OCI-LY3 (cell line): ENCODE results near the gene CORO2B.

Experiments
- H2AFZ ChIP-seq: fragments of 200-600, 300-600 bp; shearing (Covaris generic); 2 replicates; pipeline ENCODE4 v1.6.0; 2014; ENCODE audit warnings: antibody characterized with exemption, low read depth, low read length
- H3K27ac ChIP-seq: fragments of 200-600, 300-600 bp; sonication (generic); 2 replicates; pipeline ENCODE4 v1.5.1; 2014; ENCODE audit warnings: mild to moderate bottlenecking, low read length, moderate library complexity, mixed read lengths
- H3K27me3 ChIP-seq: fragments of 200-600, 300-600 bp; sonication (generic); 2 replicates; pipeline ENCODE4 v1.6.1; 2014; ENCODE audit warnings: low read depth, low read length, mixed read lengths
- H3K36me3 ChIP-seq: fragments of 200-600, 300-600 bp; sonication (generic); replicated peaks from 2 replicates; pipeline ENCODE3; 2014; ENCODE audit warnings: low read depth, low read length, mixed read lengths
- H3K4me1 ChIP-seq: fragments of 300-600, 200-600 bp; sonication (generic); 2 replicates; pipeline ENCODE4 v1.6.1; 2014; ENCODE audit warnings: low read length, mixed read lengths
- H3K4me2 ChIP-seq: fragments of 200-600, 300-600 bp; sonication (generic); 2 replicates; pipeline ENCODE4 v1.6.1; 2014; ENCODE audit warnings: low read length, mixed read lengths
- H3K4me3 ChIP-seq: fragments of 300-600, 200-600 bp; sonication (generic); 2 replicates; pipeline ENCODE4 v1.5.1; 2014; ENCODE audit warnings: antibody characterized with exemption, mild to moderate bottlenecking, low read length, moderate library complexity
- H3K79me2 ChIP-seq: fragments of 300-600, 200-600 bp; shearing (Covaris generic); 2 replicates; pipeline ENCODE4 v1.6.1; 2014; ENCODE audit warnings: mild to moderate bottlenecking, low read length, mixed read lengths
- H3K9ac ChIP-seq: fragments of 300-600, 200-600 bp; shearing (Covaris generic); 2 replicates; pipeline ENCODE4 v1.6.0; 2014; ENCODE audit warnings: mild to moderate bottlenecking, low read length, moderate library complexity
- H3K9me3 ChIP-seq: fragments of 200-600, 300-600 bp; shearing (Covaris generic); 2 replicates; pipeline ENCODE4 v1.6.1; 2014; ENCODE audit warnings: low read length, mixed read lengths; ENCODE audit not compliant: insufficient read depth
- H4K20me1 ChIP-seq: fragments of 200-600, 300-600 bp; sonication (generic); 2 replicates; pipeline ENCODE4 v1.6.1; 2016; ENCODE audit warnings: low read length, mixed read lengths; ENCODE audit not compliant: insufficient read depth
- EZH2phosphoT487 ChIP-seq: fragments of 200-600 bp; shearing (Covaris generic); IDR thresholded peaks from 2 replicates; pipeline ENCODE4 v1.6.1; 2018; ENCODE audit warnings: antibody characterized with exemption, mixed run types, low read depth
- TF ChIP-seq, protein P1 (sequence below): fragments of 200-600, 300-600 bp; sonication (generic); IDR thresholded peaks from 2 replicates; pipeline ENCODE4 v1.5.1; 2014; ENCODE audit warnings: antibody characterized with exemption, low read length, low read depth

Gene CORO2B

DNA sequence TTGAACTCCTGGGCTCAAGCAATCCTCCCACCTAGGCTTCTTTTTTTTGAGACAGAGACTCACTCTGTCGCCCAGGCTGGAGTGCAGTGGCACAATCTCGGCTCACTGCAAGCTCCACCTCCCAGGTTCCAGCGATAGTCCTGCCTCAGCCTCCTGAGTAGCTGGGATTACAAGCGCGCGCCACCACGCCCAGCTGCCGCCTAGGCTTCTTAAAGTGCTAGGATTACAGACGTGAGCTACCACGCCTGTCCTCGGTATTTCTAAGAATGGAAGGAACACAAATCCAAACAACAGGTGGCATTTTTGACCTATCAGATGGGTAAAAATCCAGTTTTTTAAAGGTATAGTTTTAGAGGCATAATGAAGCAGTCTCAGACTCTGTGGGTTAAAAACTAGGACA is 128.1 kb downstream of the CORO2B start:
- no peak overlapping the region for H3K9ac ChIP-seq
- H3K79me2 ChIP-seq: no peaks in the 10 kb centered on the region
- H3K4me2 ChIP-seq: no peak overlapping the region
- H3K27ac ChIP-seq: no peak overlapping the region
- no peaks in the 10 kb centered on the region for H3K9me3 ChIP-seq
- no peak for TF ChIP-seq EZH2phosphoT487
- TF ChIP-seq, protein P1, sequence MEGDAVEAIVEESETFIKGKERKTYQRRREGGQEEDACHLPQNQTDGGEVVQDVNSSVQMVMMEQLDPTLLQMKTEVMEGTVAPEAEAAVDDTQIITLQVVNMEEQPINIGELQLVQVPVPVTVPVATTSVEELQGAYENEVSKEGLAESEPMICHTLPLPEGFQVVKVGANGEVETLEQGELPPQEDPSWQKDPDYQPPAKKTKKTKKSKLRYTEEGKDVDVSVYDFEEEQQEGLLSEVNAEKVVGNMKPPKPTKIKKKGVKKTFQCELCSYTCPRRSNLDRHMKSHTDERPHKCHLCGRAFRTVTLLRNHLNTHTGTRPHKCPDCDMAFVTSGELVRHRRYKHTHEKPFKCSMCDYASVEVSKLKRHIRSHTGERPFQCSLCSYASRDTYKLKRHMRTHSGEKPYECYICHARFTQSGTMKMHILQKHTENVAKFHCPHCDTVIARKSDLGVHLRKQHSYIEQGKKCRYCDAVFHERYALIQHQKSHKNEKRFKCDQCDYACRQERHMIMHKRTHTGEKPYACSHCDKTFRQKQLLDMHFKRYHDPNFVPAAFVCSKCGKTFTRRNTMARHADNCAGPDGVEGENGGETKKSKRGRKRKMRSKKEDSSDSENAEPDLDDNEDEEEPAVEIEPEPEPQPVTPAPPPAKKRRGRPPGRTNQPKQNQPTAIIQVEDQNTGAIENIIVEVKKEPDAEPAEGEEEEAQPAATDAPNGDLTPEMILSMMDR: no peak
- peaks cover 41% of the 10 kb centered on the region for H3K27me3 ChIP-seq
- no peak overlapping the region for H2AFZ ChIP-seq
- H4K20me1 ChIP-seq: no peaks in the 10 kb centered on the region
- no peaks in the 10 kb centered on the region for H3K36me3 ChIP-seq
- no peaks in the 10 kb centered on the region for H3K4me1 ChIP-seq
- no peak overlapping the region for H3K4me3 ChIP-seq

DNA sequence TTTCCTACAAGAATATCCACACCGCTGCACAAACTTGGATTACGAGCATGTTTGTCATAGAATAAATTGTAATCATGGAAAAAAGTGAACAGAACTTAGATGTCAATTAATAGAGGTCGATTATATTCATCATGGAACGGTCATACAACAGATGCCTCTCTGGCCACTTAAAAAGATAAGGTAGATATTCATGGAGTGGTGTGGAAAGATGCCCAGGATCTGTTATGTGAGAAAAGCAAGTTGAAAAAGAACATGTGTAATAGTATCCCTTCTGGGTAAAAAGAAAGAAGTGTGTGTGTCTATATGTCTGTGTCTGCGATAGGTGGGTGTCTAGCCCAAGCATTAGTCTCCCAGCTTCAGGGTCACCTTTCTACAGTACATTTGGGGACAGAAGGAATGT is 128.6 kb downstream of the CORO2B start:
- H2AFZ ChIP-seq: no peak overlapping the region
- TF ChIP-seq EZH2phosphoT487: no peak
- TF ChIP-seq, protein P1: no peak

DNA sequence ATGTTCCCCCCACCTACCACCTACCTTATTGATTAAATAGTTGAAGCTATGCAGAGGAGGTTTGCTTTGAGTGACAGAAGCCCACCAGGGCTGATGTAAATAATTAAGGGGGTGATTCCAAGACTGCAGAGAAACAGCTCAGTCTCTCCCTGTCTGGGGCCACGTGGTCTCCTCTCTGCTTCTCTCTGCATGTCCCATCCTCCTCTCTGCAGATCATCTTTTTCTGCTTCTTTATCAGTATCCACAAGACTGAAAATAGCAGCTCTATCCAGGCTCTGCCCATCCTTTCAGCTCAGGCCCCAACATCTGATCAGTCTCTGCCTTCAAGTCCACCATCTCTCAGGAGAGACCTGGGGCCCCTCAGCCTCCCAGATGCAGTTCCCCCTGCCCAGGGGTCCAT is 131.1 kb downstream of the CORO2B start:
- no peaks in the 10 kb centered on the region for H3K79me2 ChIP-seq
- no peak overlapping the region for H3K27ac ChIP-seq
- H4K20me1 ChIP-seq: no peaks in the 10 kb centered on the region
- H3K9ac ChIP-seq: no peak overlapping the region
- no peaks in the 10 kb centered on the region for H3K36me3 ChIP-seq
- H3K27me3 ChIP-seq: peaks cover 41% of the 10 kb centered on the region
- no peaks in the 10 kb centered on the region for H3K9me3 ChIP-seq
- no peaks in the 10 kb centered on the region for H3K4me1 ChIP-seq
- H3K4me3 ChIP-seq: no peak overlapping the region
- H2AFZ ChIP-seq: no peak overlapping the region
- no peak overlapping the region for H3K4me2 ChIP-seq
- no peak for TF ChIP-seq EZH2phosphoT487

More for the DNA sequence above, 128.6 kb downstream of the CORO2B start:
- H3K9ac ChIP-seq: no peak overlapping the region
- H4K20me1 ChIP-seq: no peaks in the 10 kb centered on the region
- H3K9me3 ChIP-seq: no peaks in the 10 kb centered on the region
- H3K4me1 ChIP-seq: no peaks in the 10 kb centered on the region
- peaks cover 41% of the 10 kb centered on the region for H3K27me3 ChIP-seq
- no peak overlapping the region for H3K4me3 ChIP-seq
- no peak overlapping the region for H3K27ac ChIP-seq
- H3K79me2 ChIP-seq: no peaks in the 10 kb centered on the region
- no peaks in the 10 kb centered on the region for H3K36me3 ChIP-seq
- H3K4me2 ChIP-seq: no peak overlapping the region

DNA sequence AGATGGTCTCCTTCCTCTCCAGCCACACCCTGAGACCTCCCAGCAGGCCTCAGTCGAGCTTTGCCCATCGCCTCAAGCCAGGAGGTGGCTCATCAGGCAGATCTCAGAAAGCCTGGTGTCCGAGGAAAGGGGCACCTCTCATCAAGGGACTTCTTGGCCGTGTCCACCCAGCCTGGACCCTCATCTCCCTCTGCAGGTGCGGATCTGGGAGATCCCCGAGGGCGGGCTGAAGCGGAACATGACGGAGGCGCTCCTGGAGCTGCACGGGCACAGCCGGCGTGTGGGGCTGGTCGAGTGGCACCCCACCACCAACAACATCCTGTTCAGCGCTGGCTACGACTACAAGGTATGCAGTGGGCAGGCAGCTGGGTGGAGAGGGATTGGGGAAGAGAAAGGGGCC is 131.7 kb downstream of the CORO2B start:
- TF ChIP-seq EZH2phosphoT487: no peak
- TF ChIP-seq, protein P1: no peak
- Histone ChIP-seq H3K9me3 (no peaks in the 10 kb centered on the region), H3K9ac (no peak overlapping the region), H3K4me1 (no peaks in the 10 kb centered on the region), H3K4me2 (no peak overlapping the region), H3K36me3 (no peaks in the 10 kb centered on the region), H3K4me3 (no peak overlapping the region), H3K79me2 (no peaks in the 10 kb centered on the region), H4K20me1 (no peaks in the 10 kb centered on the region), H3K27ac (no peak overlapping the region), H3K27me3 (peaks cover 35% of the 10 kb centered on the region), H2AFZ (no peak overlapping the region)

DNA sequence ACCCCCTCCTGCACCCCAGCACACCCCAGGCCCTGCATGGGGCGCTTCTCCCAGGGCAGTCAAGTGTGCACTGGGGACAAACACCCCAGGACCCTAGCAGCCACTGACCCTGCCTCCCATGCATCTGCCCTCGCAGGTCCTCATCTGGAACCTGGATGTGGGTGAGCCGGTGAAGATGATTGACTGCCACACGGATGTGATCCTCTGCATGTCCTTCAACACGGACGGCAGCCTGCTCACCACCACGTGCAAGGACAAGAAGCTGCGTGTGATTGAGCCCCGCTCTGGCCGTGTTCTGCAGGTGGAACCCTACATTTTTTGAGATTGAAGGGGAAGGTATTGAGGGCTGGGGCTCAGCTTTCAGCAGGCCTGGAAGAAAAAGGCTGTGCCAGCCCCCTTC is 132.6 kb downstream of the CORO2B start:
- Histone ChIP-seq H3K4me3 (no peak overlapping the region), H4K20me1 (no peaks in the 10 kb centered on the region), H3K36me3 (no peaks in the 10 kb centered on the region), H3K4me2 (no peak overlapping the region), H2AFZ (no peak overlapping the region), H3K9me3 (no peaks in the 10 kb centered on the region), H3K27me3 (peaks cover 37% of the 10 kb centered on the region), H3K4me1 (no peaks in the 10 kb centered on the region), H3K27ac (no peak overlapping the region), H3K79me2 (no peaks in the 10 kb centered on the region), H3K9ac (no peak overlapping the region)
- TF ChIP-seq, protein P1: no peak
- TF ChIP-seq EZH2phosphoT487: no peak
